ENCODE data around the gene ZNF337.
A peak's percentile ranks its signal among the peaks of the same experiment; 100 is the strongest.

Gene ZNF337

GRCh38 chr20:25626779-25627178 is 69.9 kb downstream of the ZNF337 start:
- DNase-seq (ENCODE audit: low spot score) = no peak

DNA sequence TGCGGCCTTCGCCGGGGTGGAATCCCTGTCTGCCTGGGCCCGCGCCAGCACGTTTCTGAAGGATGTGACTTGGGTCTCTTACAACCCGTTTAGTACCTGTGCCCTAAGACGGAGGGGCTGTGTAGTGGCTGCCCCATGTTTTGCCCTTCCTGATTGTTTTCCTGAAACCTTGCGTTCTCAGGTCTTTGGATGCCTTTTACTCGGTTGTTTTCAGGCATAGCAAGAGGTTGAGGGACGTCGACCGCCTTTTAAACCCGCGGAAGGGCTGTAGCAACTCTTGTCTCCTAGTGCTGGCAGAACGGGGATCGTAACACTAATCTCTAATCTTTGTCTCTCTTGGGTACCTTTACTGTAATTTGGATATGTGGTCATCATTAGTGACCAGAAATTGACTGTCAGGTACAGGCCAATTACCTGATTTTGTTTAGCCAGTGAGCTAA is 72.1 kb downstream of the ZNF337 start:
- DNase-seq (ENCODE audit: low spot score) = peak; percentile 19

Measured in CD4-positive, alpha-beta T cell treated with Interleukin-15 for 4 hours (primary cell).